ENCODE data around the gene SNAI3. TPM values are rescaled to one million over a fixed set of nuclear protein-coding genes. Genes with fewer than 3 reads are reported as not detected.

The SNAI3 gene
- total and polyA plus RNA-seq, 2 donors (not counting 1 experiment from before 2014, with no cell fraction given) = 6.5 to 8.8 TPM

DNA sequence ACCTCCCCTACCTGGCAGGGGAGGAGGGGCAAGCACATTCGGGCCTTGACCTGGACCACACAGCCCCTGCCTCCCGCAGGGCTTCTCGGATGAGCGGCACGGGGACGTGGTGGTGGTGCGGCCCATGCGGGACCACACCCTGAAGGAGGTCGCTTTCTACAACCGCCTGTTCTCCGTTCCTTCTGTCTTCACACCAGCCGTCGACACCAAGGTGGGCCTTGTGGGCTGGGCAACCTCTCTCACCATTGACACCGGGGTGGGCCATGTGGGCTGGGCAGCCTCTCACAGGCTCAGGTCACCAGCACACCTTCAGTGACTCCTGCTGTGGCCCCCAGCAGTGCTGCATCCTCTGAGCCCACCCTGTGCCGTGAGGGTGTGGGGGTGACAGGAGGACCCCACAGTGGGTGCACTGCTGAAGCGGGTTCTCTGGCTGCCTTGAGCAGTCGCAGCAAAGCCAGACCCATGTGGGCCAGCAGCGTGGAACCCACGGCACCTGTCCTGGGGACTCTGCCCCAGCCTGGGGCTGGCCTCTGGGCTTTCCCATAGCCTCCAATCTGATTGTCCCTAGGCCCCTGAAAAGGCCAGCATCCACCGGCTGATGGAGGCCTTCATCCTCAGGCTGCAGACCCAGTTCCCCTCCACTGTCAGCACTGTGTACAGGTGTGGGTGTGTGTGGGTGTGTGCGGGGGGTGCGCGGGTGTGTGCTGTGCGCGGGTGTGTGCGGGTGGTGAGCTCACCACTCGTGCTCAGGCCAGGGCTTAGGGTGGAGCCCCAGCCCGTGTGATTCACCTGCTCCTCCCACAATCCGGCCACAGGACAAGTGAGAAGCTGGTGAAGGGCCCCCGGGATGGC is 27.5 kb upstream of the SNAI3 start:
- DNase-seq (no peak), ATAC-seq (ENCODE audit: low read depth) (no peak)
- Mint-ChIP-seq H3K4me1 (no peaks in the 10 kb centered on the region), H3K27me3 (no peaks in the 10 kb centered on the region), H3K9me3 (ENCODE audit: insufficient read depth) (no peaks in the 10 kb centered on the region), H3K4me3 (no peak overlapping the region), H3K27ac (no peak overlapping the region)
- Histone ChIP-seq H3K27me3 (replicated peaks in 1 of 4; ENCODE audit: control extremely low read depth in 1 of 4, control insufficient read depth in 3 of 4, insufficient read depth in 4 of 4, low read length in 3 of 4) (no peaks in the 10 kb centered on the region), H3K9ac (ENCODE audit: low read length) (no peak overlapping the region), H2AFZ (ENCODE audit: insufficient read depth, low read depth, low read length, poor library complexity, severe bottlenecking) (no peak overlapping the region), H3K9me3 (ENCODE audit: control extremely low read depth in 1 of 3, control insufficient read depth in 2 of 3, insufficient read depth in 1 of 3, low read length in 2 of 3) (no peaks in the 10 kb centered on the region), H4K20me1 (ENCODE audit: control insufficient read depth, insufficient read depth, low read length, poor library complexity, severe bottlenecking) (peaks cover 26% of the 10 kb centered on the region), H3K4me1 (ENCODE audit: control insufficient read depth in 2 of 2, insufficient read depth in 2 of 2, low read length in 2 of 2) (no peaks in the 10 kb centered on the region), H3K79me2 (ENCODE audit: control insufficient read depth, insufficient read depth, low read length) (peaks cover 22% of the 10 kb centered on the region), H3K4me2 (replicated peaks; ENCODE audit: low read depth, low read length, poor library complexity, severe bottlenecking) (no peak overlapping the region), H3K27ac (ENCODE audit: low read length in 2 of 2) (no peak overlapping the region), H3K36me3 (replicated peaks in 1 of 2; ENCODE audit: control extremely low read depth in 1 of 2, control insufficient read depth in 1 of 2, extremely low read depth in 1 of 2, insufficient read depth in 2 of 2, low read length in 1 of 2) (peaks cover 0 to 54% of the 10 kb centered on the region in 2 experiments), H3K4me3 (ENCODE audit: control extremely low read depth in 1 of 5, extremely low read depth in 1 of 5, insufficient read depth in 1 of 5, low read depth in 2 of 5, low read length in 4 of 5) (no peak overlapping the region)
- TF ChIP-seq CTCF (IDR thresholded peaks at IDR 0.05) = no peak
- no peak for TF ChIP-seq EZH2 (IDR thresholded peaks at IDR 0.05; ENCODE audit: borderline replicate concordance, insufficient read depth, low read depth, low read length, poor library complexity, severe bottlenecking)
- POLR2A ChIA-PET = interaction anchor here (0.5 kb wide), 1 partner anchor 115 kb away, joined by 3 read pairs; no protein-coding TSS in a partner anchor
- intact Hi-C loops (cut with micrococcal nuclease) = no loop called here
- 89% methylated on average over 28 of the region's 30 CpGs for WGBS (ENCODE audit: insufficient coverage)
- CTCF ChIA-PET = no interaction called here

- H3K9ac ChIP-seq (ENCODE audit: low read length) = no peak overlapping the region
- no peaks in the 10 kb centered on the region for H3K27me3 Mint-ChIP-seq
- intact Hi-C loops (cut with micrococcal nuclease) = no loop called here
- H3K4me2 ChIP-seq (replicated peaks; ENCODE audit: low read depth, low read length, poor library complexity, severe bottlenecking) = no peak overlapping the region
- H3K9me3 Mint-ChIP-seq (ENCODE audit: insufficient read depth) = no peaks in the 10 kb centered on the region
- H3K9me3 ChIP-seq (ENCODE audit: control extremely low read depth in 1 of 3, control insufficient read depth in 2 of 3, insufficient read depth in 1 of 3, low read length in 2 of 3) = no peaks in the 10 kb centered on the region
- CTCF ChIA-PET = no interaction called here
- ATAC-seq (ENCODE audit: low read depth) (no peak), DNase-seq (no peak)
- H3K27ac Mint-ChIP-seq = no peak overlapping the region
- peaks cover 26% of the 10 kb centered on the region for H4K20me1 ChIP-seq (ENCODE audit: control insufficient read depth, insufficient read depth, low read length, poor library complexity, severe bottlenecking)
- WGBS (ENCODE audit: insufficient coverage) = 97% methylated on average over 8 of the region's 15 CpGs
- TF ChIP-seq CTCF (IDR thresholded peaks at IDR 0.05) (no peak), EZH2 (IDR thresholded peaks at IDR 0.05; ENCODE audit: borderline replicate concordance, insufficient read depth, low read depth, low read length, poor library complexity, severe bottlenecking) (no peak)
- peaks cover 0 to 46% of the 10 kb centered on the region in 2 experiments for H3K36me3 ChIP-seq (replicated peaks in 1 of 2; ENCODE audit: control extremely low read depth in 1 of 2, control insufficient read depth in 1 of 2, extremely low read depth in 1 of 2, insufficient read depth in 2 of 2, low read length in 1 of 2)
- no peak overlapping the region for H3K27ac ChIP-seq (ENCODE audit: low read length in 2 of 2)
- no peak overlapping the region for H3K4me3 ChIP-seq (ENCODE audit: control extremely low read depth in 1 of 5, extremely low read depth in 1 of 5, insufficient read depth in 1 of 5, low read depth in 2 of 5, low read length in 4 of 5)
- POLR2A ChIA-PET = no interaction called here
- peaks cover 29% of the 10 kb centered on the region for H3K79me2 ChIP-seq (ENCODE audit: control insufficient read depth, insufficient read depth, low read length)
- H3K4me3 Mint-ChIP-seq = no peak overlapping the region
- H2AFZ ChIP-seq (ENCODE audit: insufficient read depth, low read depth, low read length, poor library complexity, severe bottlenecking) = no peak overlapping the region
- H3K4me1 Mint-ChIP-seq = no peaks in the 10 kb centered on the region
- H3K4me1 ChIP-seq (ENCODE audit: control insufficient read depth in 2 of 2, insufficient read depth in 2 of 2, low read length in 2 of 2) = no peaks in the 10 kb centered on the region
- H3K27me3 ChIP-seq (replicated peaks in 1 of 4; ENCODE audit: control extremely low read depth in 1 of 4, control insufficient read depth in 3 of 4, insufficient read depth in 4 of 4, low read length in 3 of 4) = no peaks in the 10 kb centered on the region
These were observed 26.7 kb upstream of the SNAI3 start for GRCh38 chr16:88713054-88713453.

All from B cell (primary cell).